Astrocyte (in vitro differentiated cells and primary cell): ENCODE results near the gene TMEM151A. TPM values are rescaled to one million over a fixed set of nuclear protein-coding genes. Genes with fewer than 3 reads are reported as not detected.

ENCODE experiments used
- DNase-seq: peaks from one replicate; pipeline ENCODE4 v3.0.0-alpha.2; 2010; ENCODE audit warnings: low read depth
- FAIRE-seq: peaks from 2 replicates; lab custom pipeline; 2011; peaks lifted over from hg19 to GRCh38; lab: Jason Lieb, UNC
- H2AFZ ChIP-seq: 2 replicates; pipeline ENCODE4 v1.6.0; 2012; ENCODE audit warnings: low read depth, low read length, inconsistent platforms
- H3K27ac ChIP-seq: 2 replicates; pipeline ENCODE4 v1.5.1; 2011; ENCODE audit warnings: low read depth, low read length, inconsistent platforms
- H3K27me3 ChIP-seq: 2 replicates; pipeline ENCODE4 v1.6.0; 2011; ENCODE audit warnings: low read length, inconsistent platforms; ENCODE audit not compliant: insufficient read depth
- H3K36me3 ChIP-seq: 2 replicates; pipeline ENCODE4 v1.5.1; 2011; ENCODE audit warnings: low read length, inconsistent platforms; ENCODE audit not compliant: insufficient read depth
- H3K4me1 ChIP-seq: 2 replicates; pipeline ENCODE4 v1.5.1; 2011; ENCODE audit warnings: low read length, inconsistent platforms; ENCODE audit not compliant: insufficient read depth
- H3K4me2 ChIP-seq: 2 replicates; pipeline ENCODE4 v1.6.0; 2012; ENCODE audit warnings: low read length, inconsistent platforms
- H3K4me3 ChIP-seq: 2 replicates; pipeline ENCODE4 v1.5.1; 2011; ENCODE audit warnings: low read depth, mild to moderate bottlenecking, low read length, inconsistent platforms; ENCODE audit not compliant: insufficient read depth
- H3K79me2 ChIP-seq: 2 replicates; pipeline ENCODE4 v1.6.0; 2012; ENCODE audit warnings: mild to moderate bottlenecking, low read length, inconsistent platforms; ENCODE audit not compliant: insufficient read depth
- H3K9ac ChIP-seq: 2 replicates; pipeline ENCODE4 v1.6.0; 2012; ENCODE audit warnings: mild to moderate bottlenecking, low read length, inconsistent platforms
- H3K9me3 ChIP-seq: 2 replicates; pipeline ENCODE4 v1.5.1; 2012; ENCODE audit warnings: low read depth, mild to moderate bottlenecking, low read length, inconsistent platforms; ENCODE audit not compliant: insufficient read depth
- H4K20me1 ChIP-seq: 2 replicates; pipeline ENCODE4 v1.6.0; 2012; ENCODE audit warnings: low read length, inconsistent platforms; ENCODE audit not compliant: insufficient read depth
- H3K27ac Mint-ChIP-seq: one replicate; pipeline ENCODE4 v1.8.0; 2021; ENCODE audit warnings: mild to moderate bottlenecking, mixed read lengths; ENCODE audit not compliant: unreplicated experiment
- H3K27me3 Mint-ChIP-seq: one replicate; pipeline ENCODE4 v1.8.0; 2021; ENCODE audit warnings: low read depth, mixed read lengths; ENCODE audit not compliant: unreplicated experiment
- H3K36me3 Mint-ChIP-seq: one replicate; pipeline ENCODE4 v1.8.0; 2021; ENCODE audit warnings: low read depth, mixed read lengths; ENCODE audit not compliant: unreplicated experiment
- H3K4me1 Mint-ChIP-seq: one replicate; pipeline ENCODE4 v1.8.0; 2021; ENCODE audit warnings: low read depth, mixed read lengths; ENCODE audit not compliant: unreplicated experiment
- H3K4me3 Mint-ChIP-seq: one replicate; pipeline ENCODE4 v1.8.0; 2021; ENCODE audit warnings: mild to moderate bottlenecking, moderate library complexity, mixed read lengths; ENCODE audit not compliant: unreplicated experiment
- H3K9me3 Mint-ChIP-seq: one replicate; pipeline ENCODE4 v1.8.0; 2021; ENCODE audit warnings: mild to moderate bottlenecking, mixed read lengths; ENCODE audit not compliant: unreplicated experiment
- EZH2 ChIP-seq: IDR thresholded peaks from 2 replicates; pipeline ENCODE4 v1.6.1; 2012; ENCODE audit warnings: mild to moderate bottlenecking, low read length, inconsistent platforms; ENCODE audit not compliant: insufficient read depth
- total RNA-seq: library from RNA; stranded (reverse); gene quantifications from 2 replicates; pipeline ENCODE4 v1.2.1, GENCODE V29; 2021
- TF ChIP-seq, protein P1 (sequence below): IDR thresholded peaks from 2 replicates; pipeline ENCODE4 v1.5.1; 2011; ENCODE audit warnings: low read depth, mild to moderate bottlenecking, inconsistent platforms, low read length, moderate library complexity; ENCODE audit not compliant: insufficient read depth

TMEM151A gene
- total RNA-seq, 1 donor from 2014 or later: 2.0 TPM

DNA sequence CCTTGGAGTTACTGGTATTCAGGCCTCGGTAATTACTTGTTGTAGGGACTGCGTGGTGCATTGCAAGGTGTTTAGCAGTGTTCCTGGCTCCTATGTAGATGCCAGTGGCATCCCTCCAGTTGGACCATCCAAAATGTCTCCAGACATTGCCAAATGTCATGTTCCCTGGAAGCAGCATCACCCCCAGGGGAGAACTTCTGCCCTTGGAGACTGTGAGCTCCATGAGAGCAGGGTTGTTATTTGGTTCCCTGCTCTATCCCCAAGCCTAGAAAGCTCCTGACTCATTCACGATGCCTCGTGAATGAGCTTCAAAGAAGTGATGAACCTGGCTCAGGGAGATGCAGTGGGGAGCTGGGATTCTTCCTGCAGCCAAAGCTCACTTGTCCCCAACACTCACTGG is 29.9 kb downstream of the TMEM151A start:
- peaks cover 2% of the 10 kb centered on the region for H3K79me2 ChIP-seq
- H3K27ac Mint-ChIP-seq: no peak overlapping the region
- peaks cover 42% of the 10 kb centered on the region for H3K4me1 Mint-ChIP-seq
- H3K36me3 ChIP-seq: no peaks in the 10 kb centered on the region
- H2AFZ ChIP-seq: no peak overlapping the region
- H4K20me1 ChIP-seq: no peaks in the 10 kb centered on the region
- DNase-seq (no peak), FAIRE-seq (no peak)
- no peaks in the 10 kb centered on the region for H3K27me3 ChIP-seq
- no peaks in the 10 kb centered on the region for H3K9me3 ChIP-seq
- no peak overlapping the region for H3K9ac ChIP-seq
- peaks cover 16% of the 10 kb centered on the region for H3K9me3 Mint-ChIP-seq
- TF ChIP-seq EZH2: no peak
- TF ChIP-seq, protein P1, sequence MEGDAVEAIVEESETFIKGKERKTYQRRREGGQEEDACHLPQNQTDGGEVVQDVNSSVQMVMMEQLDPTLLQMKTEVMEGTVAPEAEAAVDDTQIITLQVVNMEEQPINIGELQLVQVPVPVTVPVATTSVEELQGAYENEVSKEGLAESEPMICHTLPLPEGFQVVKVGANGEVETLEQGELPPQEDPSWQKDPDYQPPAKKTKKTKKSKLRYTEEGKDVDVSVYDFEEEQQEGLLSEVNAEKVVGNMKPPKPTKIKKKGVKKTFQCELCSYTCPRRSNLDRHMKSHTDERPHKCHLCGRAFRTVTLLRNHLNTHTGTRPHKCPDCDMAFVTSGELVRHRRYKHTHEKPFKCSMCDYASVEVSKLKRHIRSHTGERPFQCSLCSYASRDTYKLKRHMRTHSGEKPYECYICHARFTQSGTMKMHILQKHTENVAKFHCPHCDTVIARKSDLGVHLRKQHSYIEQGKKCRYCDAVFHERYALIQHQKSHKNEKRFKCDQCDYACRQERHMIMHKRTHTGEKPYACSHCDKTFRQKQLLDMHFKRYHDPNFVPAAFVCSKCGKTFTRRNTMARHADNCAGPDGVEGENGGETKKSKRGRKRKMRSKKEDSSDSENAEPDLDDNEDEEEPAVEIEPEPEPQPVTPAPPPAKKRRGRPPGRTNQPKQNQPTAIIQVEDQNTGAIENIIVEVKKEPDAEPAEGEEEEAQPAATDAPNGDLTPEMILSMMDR: no peak
- H3K4me3 ChIP-seq: no peak overlapping the region
- no peaks in the 10 kb centered on the region for H3K27me3 Mint-ChIP-seq
- no peak overlapping the region for H3K27ac ChIP-seq
- no peak overlapping the region for H3K4me3 Mint-ChIP-seq
- H3K36me3 Mint-ChIP-seq: peaks cover 8% of the 10 kb centered on the region
- peaks cover 45% of the 10 kb centered on the region for H3K4me1 ChIP-seq
- H3K4me2 ChIP-seq: no peak overlapping the region

DNA sequence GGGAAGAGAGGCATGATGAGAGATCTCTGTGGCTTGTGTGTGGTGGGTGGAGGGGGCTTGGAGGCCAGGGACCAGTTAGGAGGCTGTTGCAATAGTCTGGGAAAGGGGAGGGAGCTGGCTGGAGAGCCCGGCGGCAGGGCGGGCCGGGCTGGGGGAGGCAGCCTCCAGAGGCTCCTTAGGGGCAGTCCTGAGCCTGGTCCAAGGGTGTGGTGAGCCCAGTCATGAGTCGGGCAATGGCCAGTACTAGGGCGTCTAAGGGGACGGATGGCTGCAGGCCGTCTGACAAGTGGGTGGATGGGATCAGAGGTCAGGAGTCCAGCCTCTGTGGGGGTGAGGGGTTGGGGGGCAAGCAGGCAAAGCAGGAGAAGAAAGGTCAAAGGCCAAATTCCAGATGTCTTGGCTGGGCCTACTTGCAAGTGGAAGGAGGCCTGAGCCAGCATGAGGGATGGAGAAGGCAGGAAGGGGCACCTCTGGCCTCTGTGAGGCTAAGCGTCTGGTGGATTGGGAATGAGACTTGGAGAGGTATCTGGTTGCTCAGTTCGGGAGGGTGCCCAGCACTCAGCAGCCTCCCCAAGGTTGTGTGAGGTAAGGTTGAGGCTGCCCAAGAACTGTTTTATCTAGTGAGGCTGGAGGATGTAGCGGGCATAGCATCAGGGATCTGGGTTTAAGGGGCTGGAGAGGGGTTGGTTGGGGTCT is 31.2 kb downstream of the TMEM151A start:
- Mint-ChIP-seq H3K4me1 (peaks cover 44% of the 10 kb centered on the region), H3K27me3 (no peaks in the 10 kb centered on the region), H3K36me3 (peaks cover 8% of the 10 kb centered on the region), H3K4me3 (no peak overlapping the region), H3K9me3 (peaks cover 16% of the 10 kb centered on the region), H3K27ac (no peak overlapping the region)
- Histone ChIP-seq H3K4me3 (no peak overlapping the region), H3K27me3 (no peaks in the 10 kb centered on the region), H4K20me1 (no peaks in the 10 kb centered on the region), H3K36me3 (no peaks in the 10 kb centered on the region), H3K27ac (no peak overlapping the region), H2AFZ (no peak overlapping the region), H3K4me1 (peaks cover 46% of the 10 kb centered on the region), H3K9me3 (no peaks in the 10 kb centered on the region), H3K4me2 (no peak overlapping the region), H3K9ac (no peak overlapping the region), H3K79me2 (no peaks in the 10 kb centered on the region)
- FAIRE-seq (no peak), DNase-seq (no peak)
- TF ChIP-seq, protein P1: no peak
- no peak for TF ChIP-seq EZH2

DNA sequence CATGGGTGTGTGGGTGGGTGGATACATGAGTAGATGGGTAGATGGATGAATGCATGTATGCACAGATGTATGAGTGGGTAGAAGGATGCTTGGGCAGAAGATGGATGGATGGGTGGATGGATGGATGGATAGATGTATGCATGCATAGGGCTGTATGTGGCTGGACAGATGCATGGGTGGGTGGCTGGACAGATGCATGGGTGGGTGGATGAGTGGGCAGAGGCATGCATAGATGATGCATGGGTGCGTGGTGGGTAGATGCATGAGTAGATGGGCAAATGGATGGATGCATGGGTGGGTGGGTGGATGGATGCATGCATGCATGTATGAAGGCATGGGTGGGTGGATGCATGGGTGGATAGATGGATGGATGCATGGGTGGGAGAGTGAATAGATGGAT is 32.0 kb downstream of the TMEM151A start:
- Histone ChIP-seq H3K4me3 (no peak overlapping the region), H3K4me2 (no peak overlapping the region), H3K27ac (no peak overlapping the region), H4K20me1 (no peaks in the 10 kb centered on the region), H3K4me1 (peaks cover 47% of the 10 kb centered on the region), H3K36me3 (no peaks in the 10 kb centered on the region), H2AFZ (no peak overlapping the region), H3K27me3 (no peaks in the 10 kb centered on the region), H3K9ac (no peak overlapping the region), H3K9me3 (no peaks in the 10 kb centered on the region), H3K79me2 (no peaks in the 10 kb centered on the region)
- FAIRE-seq (no peak), DNase-seq (no peak)
- Mint-ChIP-seq H3K27me3 (no peaks in the 10 kb centered on the region), H3K9me3 (peaks cover 13% of the 10 kb centered on the region), H3K4me3 (no peak overlapping the region), H3K4me1 (peaks cover 45% of the 10 kb centered on the region), H3K36me3 (peaks cover 6% of the 10 kb centered on the region), H3K27ac (no peak overlapping the region)
- TF ChIP-seq EZH2: no peak
- TF ChIP-seq, protein P1: no peak
